HepG2 (cell line): Measurements from ENCODE around the gene HYCC1. TPM values are rescaled to one million over a fixed set of nuclear protein-coding genes. Genes with fewer than 3 reads are reported as not detected.

ENCODE experiments used
- AGO1 ChIP-seq: fragments of 200-400 bp; formaldehyde crosslinking; IDR thresholded peaks from 2 replicates; pipeline ENCODE4 v1.6.1; 2017; ENCODE audit warnings: mild to moderate bottlenecking, low read depth, low read length, moderate library complexity; ENCODE audit not compliant: poor library complexity, severe bottlenecking
- CREM ChIP-seq, 2 experiments: sonication (generic) in 1 of 2; formaldehyde crosslinking in 1 of 2; IDR thresholded peaks; 2 replicates each; pipeline versions ENCODE4 v1.4.0 to v1.6.1; 2016 to 2020; ENCODE audit warnings: antibody characterized with exemption in 1 of 2, mild to moderate bottlenecking in 1 of 2, missing genetic modification reagents in 1 of 2
- ERF ChIP-seq: IDR thresholded peaks from 2 replicates; pipeline ENCODE4 v1.6.1; 2018; ENCODE audit warnings: missing biosample characterization, missing genetic modification reagents
- GABPA ChIP-seq, 2 experiments: IDR thresholded peaks; 2 replicates each; pipeline ENCODE4 v1.6.1; 2011 to 2016; ENCODE audit warnings: low read depth in 2 of 2, low read length in 1 of 2, missing biosample characterization in 1 of 2, missing genetic modification characterization in 1 of 2
- HCFC1 ChIP-seq: fragments of 150-350 bp; IDR thresholded peaks from 2 replicates; pipeline ENCODE4 v1.6.1; 2014; ENCODE audit warnings: low read depth, low read length
- HDAC1 ChIP-seq: sonication (generic); formaldehyde crosslinking; IDR thresholded peaks from 2 replicates; pipeline ENCODE4 v1.5.1; 2020; ENCODE audit warnings: mild to moderate bottlenecking, missing genetic modification reagents
- HDAC6 ChIP-seq: fragments of 200-600 bp; sonication (generic); IDR thresholded peaks from 2 replicates; pipeline ENCODE4 v1.7.0; 2017; ENCODE audit warnings: mild to moderate bottlenecking, antibody characterized with exemption, low read length, low read depth
- POLR2A ChIP-seq, 2 experiments: IDR thresholded peaks; 2 replicates each; pipeline ENCODE4 v1.6.1; 2011; ENCODE audit warnings: low read depth in 2 of 2, low read length in 2 of 2, mild to moderate bottlenecking in 1 of 2, moderate library complexity in 1 of 2; ENCODE audit not compliant: insufficient read depth in 1 of 2
- REPIN1 ChIP-seq: sonication (generic); formaldehyde crosslinking; IDR thresholded peaks from 2 replicates; pipeline ENCODE4 v1.8.0; 2022; ENCODE audit warnings: missing genetic modification reagents, low read depth, mild to moderate bottlenecking, borderline replicate concordance
- SATB2 ChIP-seq: sonication (generic); formaldehyde crosslinking; IDR thresholded peaks from 2 replicates; pipeline ENCODE4 v1.5.0; 2020; ENCODE audit warnings: missing genetic modification reagents
- TBX2 ChIP-seq: sonication (generic); formaldehyde crosslinking; IDR thresholded peaks from 2 replicates; pipeline ENCODE4 v1.5.0; 2020; ENCODE audit warnings: missing genetic modification reagents, mild to moderate bottlenecking, borderline replicate concordance
- TBX3 ChIP-seq: fragments of 450-650 bp; IDR thresholded peaks from 2 replicates; pipeline ENCODE4 v1.6.1; 2017; ENCODE audit warnings: antibody characterized with exemption, mild to moderate bottlenecking, inconsistent platforms, borderline replicate concordance
- TGIF2 ChIP-seq: IDR thresholded peaks from 2 replicates; pipeline ENCODE4 v1.6.1; 2016; ENCODE audit warnings: control low read depth, missing compliant biosample characterization
- TOE1 ChIP-seq: sonication (generic); formaldehyde crosslinking; IDR thresholded peaks from 2 replicates; pipeline ENCODE4 v1.4.0; 2020; ENCODE audit warnings: mild to moderate bottlenecking, missing genetic modification reagents
- XBP1 ChIP-seq: sonication (generic); formaldehyde crosslinking; IDR thresholded peaks from 2 replicates; pipeline ENCODE4 v1.5.0; 2020; ENCODE audit warnings: missing genetic modification reagents
- ZFP41 ChIP-seq: sonication (generic); formaldehyde crosslinking; IDR thresholded peaks from 2 replicates; pipeline ENCODE4 v1.4.0; 2020; ENCODE audit warnings: mild to moderate bottlenecking, missing genetic modification reagents, borderline replicate concordance
- ZNF20 ChIP-seq: sonication (generic); formaldehyde crosslinking; IDR thresholded peaks from 2 replicates; pipeline ENCODE4 v1.4.0; 2020; ENCODE audit warnings: mild to moderate bottlenecking, moderate library complexity, missing genetic modification reagents
- ZNF230 ChIP-seq: sonication (generic); formaldehyde crosslinking; IDR thresholded peaks from 2 replicates; pipeline ENCODE4 v1.4.0; 2020; ENCODE audit warnings: mild to moderate bottlenecking, missing genetic modification reagents
- ZNF24 ChIP-seq: fragments of 450-650 bp; IDR thresholded peaks from 2 replicates; pipeline ENCODE4 v1.6.1; 2017; ENCODE audit warnings: antibody characterized with exemption, mild to moderate bottlenecking
- ZNF432 ChIP-seq: sonication (generic); formaldehyde crosslinking; IDR thresholded peaks from 2 replicates; pipeline ENCODE4 v1.5.0; 2020; ENCODE audit warnings: missing genetic modification reagents, mild to moderate bottlenecking, borderline replicate concordance
- ZNF629 ChIP-seq: sonication (generic); formaldehyde crosslinking; conservative IDR thresholded peaks from 2 replicates; pipeline ENCODE4 v1.5.0; 2020; ENCODE audit warnings: missing genetic modification reagents
- ZNF644 ChIP-seq: IDR thresholded peaks from 2 replicates; pipeline ENCODE4 v1.6.1; 2016; ENCODE audit warnings: low read depth
- ZNF790 ChIP-seq: sonication (generic); formaldehyde crosslinking; IDR thresholded peaks from 2 replicates; pipeline ENCODE4 v1.8.0; 2022; ENCODE audit warnings: missing genetic modification reagents, mild to moderate bottlenecking, borderline replicate concordance
- polyA plus RNA-seq, 8 experiments: library from polyadenylated mRNA; depleted of rRNA in 3 of 8; stranded (reverse) in 7 of 8; unstranded in 1 of 8; fragments of >200 nt; fragmentation: Illumina TruSeq in 4 of 8; extraction: Trizol in 4 of 8; gene quantifications; 2 replicates each; pipeline versions ENCODE4 v1.2.1 to v1.2.3, GENCODE V29; 2011 to 2016; ENCODE audit warnings: low read depth in 4 of 8, missing spikeins in 1 of 8, mixed read lengths in 1 of 8; ENCODE audit not compliant: insufficient read depth in 1 of 8
- total RNA-seq, 5 experiments: library from RNA; depleted of rRNA; stranded (reverse); fragments of >200 nt; fragmentation: Illumina TruSeq; extraction: Trizol; gene quantifications; 2 replicates each; pipeline ENCODE4 v1.2.3, GENCODE V29; 2016; ENCODE audit warnings: low read depth in 1 of 5
- TF ChIP-seq, protein P1 (sequence below): IDR thresholded peaks from 2 replicates; pipeline ENCODE4 v1.6.1; 2016; ENCODE audit warnings: low read depth
- TF ChIP-seq, protein P2 (sequence below), 2 experiments: sonication (generic) in 1 of 2; formaldehyde crosslinking in 1 of 2; IDR thresholded peaks; 2 replicates each; pipeline versions ENCODE4 v1.4.0 to v1.6.1; 2018 to 2020; ENCODE audit warnings: missing genetic modification reagents in 2 of 2, borderline replicate concordance in 1 of 2, low read depth in 1 of 2, mild to moderate bottlenecking in 1 of 2, missing biosample characterization in 1 of 2
- TF ChIP-seq, protein P3 (sequence below): sonication (generic); formaldehyde crosslinking; IDR thresholded peaks from 2 replicates; pipeline ENCODE4 v1.8.0; 2022; ENCODE audit warnings: missing genetic modification reagents, mild to moderate bottlenecking, borderline replicate concordance

HYCC1 gene
- total and polyA plus RNA-seq, 2 of the 13 experiments (the other 11 are each of a cell fraction or from before 2014, with no cell fraction given): 9.5 to 41.8 TPM

DNA sequence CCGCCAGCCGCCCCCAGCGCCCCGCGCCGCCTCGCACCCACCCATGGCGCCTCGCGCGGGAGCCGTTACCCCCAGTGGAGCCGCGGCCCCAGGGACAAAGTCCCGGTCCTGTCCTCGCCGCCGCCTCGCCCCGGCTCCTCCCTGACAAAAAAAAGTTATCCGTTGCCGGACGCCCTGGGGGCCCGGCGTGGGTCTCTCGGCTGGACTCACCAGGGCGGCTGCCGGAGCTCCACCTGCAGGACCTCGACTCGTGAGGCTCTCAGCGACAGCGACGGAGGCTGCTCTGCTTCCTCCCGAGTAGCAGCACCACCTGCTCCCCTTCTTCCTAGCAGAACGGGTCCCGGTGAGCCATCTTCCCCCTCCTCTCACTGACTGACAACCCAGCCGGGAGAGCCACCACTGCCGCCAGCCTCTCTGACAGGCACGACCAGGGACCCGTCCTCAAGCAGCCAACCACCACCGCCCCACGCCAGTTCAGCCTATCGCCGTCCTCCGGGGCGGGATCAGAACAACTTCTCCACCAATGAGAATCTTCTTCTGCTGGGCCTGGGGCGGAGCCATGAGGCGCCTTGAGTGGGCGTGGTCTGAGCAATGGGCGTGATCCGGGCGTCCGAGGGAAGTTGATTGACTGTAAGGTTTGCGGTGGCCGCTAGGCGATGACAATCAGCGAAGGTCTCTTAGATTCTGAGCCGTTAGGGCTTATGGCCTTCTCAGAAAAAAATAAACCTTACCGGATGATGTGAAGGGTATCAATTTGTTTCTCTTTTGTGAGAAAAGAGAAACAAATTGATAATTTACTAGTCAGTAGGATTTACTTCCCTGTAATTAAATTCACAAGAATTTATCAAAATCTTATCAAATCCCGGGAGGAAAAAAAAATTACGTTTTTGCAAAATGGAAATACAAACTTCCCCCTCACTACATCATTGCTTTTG, at the start of gene HYCC1 (continued):
- TF ChIP-seq, protein P1, sequence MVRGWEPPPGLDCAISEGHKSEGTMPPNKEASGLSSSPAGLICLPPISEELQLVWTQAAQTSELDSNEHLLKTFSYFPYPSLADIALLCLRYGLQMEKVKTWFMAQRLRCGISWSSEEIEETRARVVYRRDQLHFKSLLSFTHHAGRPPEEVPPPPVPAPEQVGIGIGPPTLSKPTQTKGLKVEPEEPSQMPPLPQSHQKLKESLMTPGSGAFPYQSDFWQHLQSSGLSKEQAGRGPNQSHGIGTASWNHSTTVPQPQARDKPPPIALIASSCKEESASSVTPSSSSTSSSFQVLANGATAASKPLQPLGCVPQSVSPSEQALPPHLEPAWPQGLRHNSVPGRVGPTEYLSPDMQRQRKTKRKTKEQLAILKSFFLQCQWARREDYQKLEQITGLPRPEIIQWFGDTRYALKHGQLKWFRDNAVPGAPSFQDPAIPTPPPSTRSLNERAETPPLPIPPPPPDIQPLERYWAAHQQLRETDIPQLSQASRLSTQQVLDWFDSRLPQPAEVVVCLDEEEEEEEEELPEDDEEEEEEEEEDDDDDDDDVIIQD (CRISPR knock-in tag): 0 out of 2 replicates have a peak, but pooled peaks have one; percentile 53
- TF ChIP-seq HDAC1 (peak; percentile 61), AGO1 (no peak), ERF (CRISPR knock-in tag) (peak; percentile 78), HCFC1 (no peak), ZNF432 (no peak), ZNF644 (CRISPR knock-in tag) (no peak), ZNF790 (0 out of 2 replicates have a peak, but pooled peaks have one; percentile 45), ZNF24 (no peak), ZFP41 (CRISPR knock-in tag) (no peak), TOE1 (CRISPR knock-in tag) (no peak), ZNF230 (no peak), REPIN1 (CRISPR knock-in tag) (no peak), ZNF629 (CRISPR knock-in tag) (peak; percentile 68), ZNF20 (CRISPR knock-in tag) (no peak), XBP1 (CRISPR knock-in tag) (no peak), TBX2 (CRISPR knock-in tag) (peak; percentile 71; the same call in 1 of the 2 replicates), HDAC6 (no peak), POLR2A (IDR thresholded peaks at IDR 0.05; ENCODE audit: insufficient read depth in 1 of 2, low read depth in 2 of 2, low read length in 2 of 2) (peak; percentile 96 to 99), TGIF2 (CRISPR knock-in tag) (peak; percentile 95), SATB2 (CRISPR knock-in tag) (no peak), CREM (IDR thresholded peaks at IDR 0.05) (peak; percentile 55; the same call in 1 of the 2 replicates), CREM (CRISPR knock-in tag; IDR thresholded peaks at IDR 0.05) (no peak), GABPA (IDR thresholded peaks at IDR 0.05; ENCODE audit: low read depth, low read length) (no peak), GABPA (CRISPR knock-in tag; IDR thresholded peaks at IDR 0.05; ENCODE audit: low read depth) (peak; percentile 60), TBX3 (0 out of 2 replicates have a peak, but pooled peaks have one; percentile 31)
- TF ChIP-seq, protein P2, sequence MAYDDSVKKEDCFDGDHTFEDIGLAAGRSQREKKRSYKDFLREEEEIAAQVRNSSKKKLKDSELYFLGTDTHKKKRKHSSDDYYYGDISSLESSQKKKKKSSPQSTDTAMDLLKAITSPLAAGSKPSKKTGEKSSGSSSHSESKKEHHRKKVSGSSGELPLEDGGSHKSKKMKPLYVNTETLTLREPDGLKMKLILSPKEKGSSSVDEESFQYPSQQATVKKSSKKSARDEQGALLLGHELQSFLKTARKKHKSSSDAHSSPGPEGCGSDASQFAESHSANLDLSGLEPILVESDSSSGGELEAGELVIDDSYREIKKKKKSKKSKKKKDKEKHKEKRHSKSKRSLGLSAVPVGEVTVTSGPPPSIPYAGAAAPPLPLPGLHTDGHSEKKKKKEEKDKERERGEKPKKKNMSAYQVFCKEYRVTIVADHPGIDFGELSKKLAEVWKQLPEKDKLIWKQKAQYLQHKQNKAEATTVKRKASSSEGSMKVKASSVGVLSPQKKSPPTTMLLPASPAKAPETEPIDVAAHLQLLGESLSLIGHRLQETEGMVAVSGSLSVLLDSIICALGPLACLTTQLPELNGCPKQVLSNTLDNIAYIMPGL (CRISPR knock-in tag; IDR thresholded peaks at IDR 0.05; ENCODE audit: borderline replicate concordance in 1 of 2, low read depth in 1 of 2): peak in 1 of 2 experiments; percentile 25; a peak in 2 of 4 replicates
- TF ChIP-seq, protein P3, sequence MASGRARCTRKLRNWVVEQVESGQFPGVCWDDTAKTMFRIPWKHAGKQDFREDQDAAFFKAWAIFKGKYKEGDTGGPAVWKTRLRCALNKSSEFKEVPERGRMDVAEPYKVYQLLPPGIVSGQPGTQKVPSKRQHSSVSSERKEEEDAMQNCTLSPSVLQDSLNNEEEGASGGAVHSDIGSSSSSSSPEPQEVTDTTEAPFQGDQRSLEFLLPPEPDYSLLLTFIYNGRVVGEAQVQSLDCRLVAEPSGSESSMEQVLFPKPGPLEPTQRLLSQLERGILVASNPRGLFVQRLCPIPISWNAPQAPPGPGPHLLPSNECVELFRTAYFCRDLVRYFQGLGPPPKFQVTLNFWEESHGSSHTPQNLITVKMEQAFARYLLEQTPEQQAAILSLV (CRISPR knock-in tag): no peak; the same call in 1 of the 2 replicates
